HUDEP-2 (cell line): ENCODE results near the gene AKAP12.
"Not testable (repeated sequence)": the region's sequence is repeated elsewhere in the genome, so short reads cannot be mapped to it uniquely, and the experiment has no call there.

Source experiments
- DNase-seq, 76 experiments: peaks; one replicate each; lab custom pipeline; 2025; ENCODE audit not compliant: unreplicated experiment in 76 of 76; lab: John Stamatoyannopoulos, UW

AKAP12 gene

GRCh38 chr6:151376440-151376839, 136.7 kb downstream of the AKAP12 start:
- no peak for DNase-seq

- DNase-seq, result no peak
These were observed 137.3 kb downstream of the AKAP12 start for GRCh38 chr6:151377095-151377494.

- peak in 3 of 76 experiments; percentile 8 to 16 (median 13) for DNase-seq
These were observed 140.4 kb downstream of the AKAP12 start for GRCh38 chr6:151379933-151380847.

- DNase-seq, result no peak
These were observed 141.1 kb downstream of the AKAP12 start for GRCh38 chr6:151380848-151381205.

GRCh38 chr6:151381722-151382121, 142.0 kb downstream of the AKAP12 start:
- no peak for DNase-seq

GRCh38 chr6:151382631-151383030, 142.9 kb downstream of the AKAP12 start:
- DNase-seq, result not testable (repeated sequence)

- DNase-seq, result no peak
These were observed 144.4 kb downstream of the AKAP12 start for GRCh38 chr6:151384151-151384550.

- DNase-seq, result no peak
These were observed 145.4 kb downstream of the AKAP12 start for GRCh38 chr6:151385177-151385576.

GRCh38 chr6:151387175-151387970, 147.6 kb downstream of the AKAP12 start:
- DNase-seq, result no peak

GRCh38 chr6:151388236-151388635, 148.5 kb downstream of the AKAP12 start:
- no peak for DNase-seq

- peak in 24 of 76 experiments; percentile 9 to 72 (median 46) for DNase-seq
These were observed 149.3 kb downstream of the AKAP12 start for GRCh38 chr6:151388997-151389617.

- peak in 36 of 76 experiments; percentile 25 to 90 (median 56) for DNase-seq
These were observed 150.0 kb downstream of the AKAP12 start for GRCh38 chr6:151389618-151390275.

GRCh38 chr6:151390276-151390850, 150.6 kb downstream of the AKAP12 start:
- peak in 75 of 76 experiments; percentile 76 to 100 (median 98) for DNase-seq

- peak in 58 of 76 experiments; percentile 23 to 83 (median 63) for DNase-seq
These were observed 151.2 kb downstream of the AKAP12 start for GRCh38 chr6:151390851-151391470.

GRCh38 chr6:151391471-151392413, 152.0 kb downstream of the AKAP12 start, which contains the start of gene ZBTB2:
ZBTB2 (minus strand) TSS chr6:151391559; CDS start chr6:151373637, 17,922 bp downstream.
- peak in 69 of 76 experiments; percentile 18 to 83 (median 54) for DNase-seq

GRCh38 chr6:151392427-151392826, 152.7 kb downstream of the AKAP12 start:
- DNase-seq, result no peak

GRCh38 chr6:151393410-151393809, 153.6 kb downstream of the AKAP12 start:
- peak in 1 of 76 experiments; percentile 11 for DNase-seq

- DNase-seq, result no peak
These were observed 159.9 kb downstream of the AKAP12 start for GRCh38 chr6:151399679-151400078.
